SK-N-SH (cell line): ENCODE measurements around the gene UBC. TPM values are rescaled to one million over a fixed set of nuclear protein-coding genes. Genes with fewer than 3 reads are reported as not detected.

Source experiments
- EZH2phosphoT487 ChIP-seq: fragments of 200-600 bp; sonication (generic); IDR thresholded peaks from 2 replicates; pipeline ENCODE4 v1.6.1; 2017; ENCODE audit warnings: low read depth, mixed run types, mild to moderate bottlenecking, antibody characterized with exemption, moderate library complexity, borderline replicate concordance
- GABPA ChIP-seq: IDR thresholded peaks from 2 replicates; pipeline ENCODE4 v1.4.0; 2012; ENCODE audit warnings: low read depth, mild to moderate bottlenecking
- GATA2 ChIP-seq: sonication (generic); formaldehyde crosslinking; IDR thresholded peaks from 2 replicates; pipeline ENCODE4 v1.5.0; 2020; ENCODE audit warnings: mild to moderate bottlenecking, missing genetic modification reagents
- IRF3 ChIP-seq: fragments of 150-350 bp; IDR thresholded peaks from 2 replicates; pipeline ENCODE4 v1.6.1; 2016; ENCODE audit warnings: mild to moderate bottlenecking, low read depth, low read length
- JUND ChIP-seq: IDR thresholded peaks from 2 replicates; pipeline ENCODE4 v1.4.0; 2012
- MAX ChIP-seq: IDR thresholded peaks from 2 replicates; pipeline ENCODE4 v1.4.0; 2012; ENCODE audit warnings: low read depth
- MXI1 ChIP-seq: IDR thresholded peaks from 2 replicates; pipeline ENCODE4 v1.6.1; 2012; ENCODE audit warnings: mild to moderate bottlenecking, low read depth, low read length, improper control_type of control experiment
- NRF1 ChIP-seq: IDR thresholded peaks from 2 replicates; pipeline ENCODE4 v1.6.1; 2012; ENCODE audit warnings: low read depth, mild to moderate bottlenecking, low read length
- PBX3 ChIP-seq: IDR thresholded peaks from 2 replicates; pipeline ENCODE4; 2012
- POLR2AphosphoS5 ChIP-seq: IDR thresholded peaks from 2 replicates; pipeline ENCODE4 v1.6.1; 2012; ENCODE audit warnings: low read depth, low read length
- RAD21 ChIP-seq: IDR thresholded peaks from 2 replicates; pipeline ENCODE4 v1.6.1; 2012; ENCODE audit warnings: mild to moderate bottlenecking, low read length
- RCOR1 ChIP-seq: fragments of 150-350 bp; IDR thresholded peaks from 2 replicates; pipeline ENCODE4 v1.6.1; 2017; ENCODE audit warnings: antibody characterized with exemption, low read length
- REST ChIP-seq: IDR thresholded peaks from 2 replicates; pipeline ENCODE4 v1.6.1; 2012; ENCODE audit warnings: mild to moderate bottlenecking, low read depth, low read length, moderate library complexity
- RFX5 ChIP-seq: IDR thresholded peaks from 2 replicates; pipeline ENCODE4 v1.6.1; 2012; ENCODE audit warnings: mild to moderate bottlenecking, improper control_type of control experiment, low read length
- RXRA ChIP-seq: IDR thresholded peaks from 2 replicates; pipeline ENCODE4 v1.4.0; 2012; ENCODE audit warnings: low read depth, mild to moderate bottlenecking, borderline replicate concordance
- SMC3 ChIP-seq: IDR thresholded peaks from 2 replicates; pipeline ENCODE4 v1.6.1; 2012; ENCODE audit warnings: low read depth, low read length, improper control_type of control experiment
- TCF12 ChIP-seq: IDR thresholded peaks from 2 replicates; pipeline ENCODE4 v1.4.0; 2012
- TEAD4 ChIP-seq: IDR thresholded peaks from 2 replicates; pipeline ENCODE4 v1.4.0; 2012; ENCODE audit warnings: mild to moderate bottlenecking, borderline replicate concordance; ENCODE audit not compliant: insufficient read depth
- USF1 ChIP-seq: IDR thresholded peaks from 2 replicates; pipeline ENCODE4 v1.4.0; 2012; ENCODE audit warnings: low read depth, borderline replicate concordance
- USF2 ChIP-seq: fragments of 150-350 bp; IDR thresholded peaks from 2 replicates; pipeline ENCODE4 v1.6.1; 2017; ENCODE audit warnings: antibody characterized with exemption, low read length, low read depth, borderline replicate concordance
- polyA plus RNA-seq, 3 experiments: library from polyadenylated mRNA; depleted of rRNA; stranded (reverse); fragments of >200 nt; gene quantifications; 2 replicates each; pipeline ENCODE4 v1.2.3, GENCODE V29; 2012

The UBC gene
- polyA plus RNA-seq, 1 of the 3 experiments (the other 2 are of a cell fraction), result 1,327 TPM

GRCh38 chr12:124906606-124907261, 7.7 kb downstream of the UBC start (continued):
- TF ChIP-seq USF1 (no peak), TEAD4 (no peak), TCF12 (peak; percentile 14; the same call in 1 of the 2 replicates), EZH2phosphoT487 (no peak), MXI1 (no peak), RAD21 (peak; percentile 96), MAX (no peak), SMC3 (peak; percentile 87), RXRA (0 out of 2 replicates have a peak, but pooled peaks have one; percentile 8), USF2 (no peak), RCOR1 (peak; percentile 74), NRF1 (no peak), RFX5 (no peak), GATA2 (CRISPR knock-in tag) (no peak), PBX3 (no peak), POLR2AphosphoS5 (no peak), IRF3 (no peak), GABPA (no peak), REST (no peak), JUND (no peak)
- TF ChIP-seq, all 33 proteins: peak for 8
